NCI-H345 (cell line): ENCODE results near the gene TTC7B.

Experiments used
- DNase-seq: peaks from one replicate; lab custom pipeline; 2025; lab: John Stamatoyannopoulos, UW

The TTC7B gene

GRCh38 chr14:90804292-90805083 lies 11.7 kb downstream of the TTC7B start:
- DNase-seq = no peak

DNA sequence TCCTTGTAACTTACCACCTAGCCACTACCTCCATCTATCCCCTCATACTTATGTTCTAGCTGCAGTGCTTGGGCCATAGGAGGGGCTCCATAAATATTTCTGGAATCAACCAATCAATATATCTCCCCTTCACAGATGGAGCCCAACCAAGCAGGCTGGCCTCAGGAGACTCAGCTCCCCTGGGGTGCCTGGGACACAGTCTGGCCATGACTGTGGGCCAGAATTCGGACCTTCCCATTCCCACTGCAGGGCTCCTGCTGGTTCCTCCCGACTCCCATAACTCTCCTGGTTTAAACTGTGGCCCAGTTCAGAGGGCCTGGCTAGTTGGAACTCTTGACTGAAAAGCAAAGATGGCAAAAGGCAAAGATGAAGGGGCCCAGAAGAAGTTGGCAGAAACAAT lies 13.0 kb downstream of the TTC7B start:
- DNase-seq = no peak

DNA sequence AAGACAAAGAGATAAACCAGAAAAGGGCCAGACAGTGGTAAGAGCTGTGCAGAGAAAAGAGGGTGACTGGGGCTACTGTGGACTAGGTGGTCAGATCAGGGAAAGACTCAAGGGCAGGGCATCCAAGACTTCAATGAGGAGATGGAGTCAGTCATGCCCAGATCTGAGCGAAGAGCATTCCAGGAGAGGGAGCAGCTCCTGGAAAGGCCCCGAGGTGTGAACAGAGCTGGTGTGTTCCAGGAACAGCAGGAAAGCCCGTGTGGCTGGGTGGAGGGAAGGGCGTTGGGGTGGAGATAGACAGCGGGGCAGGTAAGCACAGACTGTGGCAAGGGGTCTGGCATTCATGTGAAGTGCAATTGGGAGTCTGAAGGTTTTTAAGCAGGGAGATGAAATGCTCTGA lies 16.8 kb downstream of the TTC7B start:
- DNase-seq = no peak

DNA sequence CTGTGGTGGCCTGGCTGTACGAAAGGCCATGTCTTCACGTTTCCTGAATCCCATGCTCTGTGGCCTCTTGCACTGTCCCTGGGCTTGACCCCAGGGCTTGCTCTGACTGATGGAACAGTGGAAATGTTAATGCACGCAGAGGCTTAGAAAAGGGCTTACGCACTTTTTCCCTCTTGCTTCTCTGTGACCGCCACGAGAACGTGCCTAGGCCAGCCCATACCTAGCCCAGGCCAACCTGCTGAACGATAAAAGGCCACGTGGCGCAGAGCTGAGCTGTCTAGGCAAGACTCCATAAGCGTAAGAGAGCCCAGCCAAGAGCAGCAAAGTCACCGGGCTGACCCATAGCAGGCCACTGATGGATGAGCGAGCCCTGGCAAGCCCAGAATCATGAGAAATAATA lies 18.3 kb downstream of the TTC7B start:
- no peak for DNase-seq

- no peak for DNase-seq
Measured at GRCh38 chr14:90797451-90797850, 18.8 kb downstream of the TTC7B start.

- DNase-seq = no peak
Measured at GRCh38 chr14:90796329-90796728, 19.9 kb downstream of the TTC7B start.

GRCh38 chr14:90795744-90796143 lies 20.5 kb downstream of the TTC7B start:
- DNase-seq = no peak

- no peak for DNase-seq
Measured at GRCh38 chr14:90791486-90791885, 24.7 kb downstream of the TTC7B start.

- DNase-seq = no peak
Measured at GRCh38 chr14:90788031-90788430, 28.2 kb downstream of the TTC7B start.

DNA sequence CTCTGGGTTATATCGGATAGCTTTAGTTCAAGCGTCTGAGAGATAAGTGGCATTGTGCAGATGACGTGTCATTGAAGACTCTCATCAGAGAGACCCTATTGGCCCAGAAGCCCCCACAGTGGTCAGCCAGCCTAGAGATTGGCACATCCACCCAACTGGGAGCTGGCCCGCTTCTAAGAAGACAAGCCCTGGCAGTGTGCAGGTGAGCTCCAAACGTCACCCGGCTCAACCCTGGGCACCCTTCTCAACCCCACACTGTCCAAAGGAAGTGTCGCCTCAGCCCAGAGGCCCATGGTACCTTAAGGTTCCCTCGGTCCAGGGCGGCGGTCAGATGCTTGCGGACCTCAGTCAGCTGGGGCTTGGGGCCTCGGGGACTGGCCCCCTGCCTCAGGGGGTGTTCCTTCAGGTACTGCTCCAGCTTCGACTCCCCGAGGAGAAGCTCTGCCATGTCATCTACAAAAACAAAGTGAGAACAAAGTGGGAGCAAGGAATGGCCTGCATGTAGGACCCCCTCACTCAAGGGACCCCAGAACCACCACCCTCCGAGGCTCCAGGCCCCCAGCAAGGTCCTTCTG lies 30.3 kb downstream of the TTC7B start:
- DNase-seq = no peak

GRCh38 chr14:90785471-90785870 lies 30.8 kb downstream of the TTC7B start:
- DNase-seq = no peak

DNA sequence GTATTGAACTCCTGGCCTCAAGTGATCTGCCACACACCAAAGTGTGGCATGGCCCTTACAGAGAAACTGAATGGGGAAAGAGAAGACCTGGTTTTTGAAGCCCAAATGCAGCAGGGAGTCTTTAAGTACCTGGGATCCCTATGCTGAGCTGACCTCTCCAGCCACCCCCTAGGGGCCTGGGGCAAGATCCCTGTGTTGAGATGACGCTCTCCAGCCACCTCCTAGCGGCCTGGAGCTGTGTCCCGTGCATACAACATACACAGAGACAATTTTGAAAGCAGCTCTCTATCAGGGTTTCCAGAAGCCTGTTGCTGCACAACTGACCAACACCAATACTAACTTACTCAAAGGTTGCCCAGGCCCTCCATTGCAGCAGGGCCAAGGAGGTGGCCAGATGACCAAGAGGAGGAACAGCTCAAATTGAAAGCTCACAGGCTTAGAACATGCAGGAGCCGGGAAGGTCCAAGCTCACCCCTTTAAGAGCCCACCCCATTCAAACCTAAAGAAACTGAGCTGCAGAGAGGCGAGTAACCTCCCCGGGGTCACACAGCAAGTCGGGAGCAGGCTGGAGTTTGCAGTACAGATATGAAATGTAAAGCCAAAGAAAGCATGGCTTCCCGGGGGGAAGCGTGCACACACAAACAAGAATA lies 31.5 kb downstream of the TTC7B start:
- DNase-seq = no peak

GRCh38 chr14:90783344-90783743 lies 32.9 kb downstream of the TTC7B start:
- DNase-seq = no peak

- DNase-seq = no peak
Measured at GRCh38 chr14:90782892-90783291, 33.3 kb downstream of the TTC7B start.

DNA sequence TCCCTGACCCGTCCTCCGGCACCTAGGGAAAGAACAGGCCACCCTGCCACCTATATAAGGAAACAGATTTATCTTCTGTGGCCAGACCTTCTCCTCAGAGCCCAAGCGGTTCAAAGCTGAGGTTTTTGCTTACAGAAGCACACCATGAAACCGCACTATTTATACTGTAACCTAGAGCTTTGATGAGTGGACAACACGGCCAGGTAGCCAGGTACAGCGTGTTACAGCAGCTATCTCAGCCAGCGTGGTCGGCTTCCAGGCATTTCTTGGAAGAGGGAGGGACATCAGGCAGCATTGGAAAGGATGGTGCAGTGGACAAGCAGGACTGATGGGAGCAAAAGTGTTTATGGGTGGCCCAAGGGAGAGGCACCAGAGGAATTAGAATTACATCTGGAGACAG lies 34.4 kb downstream of the TTC7B start:
- DNase-seq = no peak

DNA sequence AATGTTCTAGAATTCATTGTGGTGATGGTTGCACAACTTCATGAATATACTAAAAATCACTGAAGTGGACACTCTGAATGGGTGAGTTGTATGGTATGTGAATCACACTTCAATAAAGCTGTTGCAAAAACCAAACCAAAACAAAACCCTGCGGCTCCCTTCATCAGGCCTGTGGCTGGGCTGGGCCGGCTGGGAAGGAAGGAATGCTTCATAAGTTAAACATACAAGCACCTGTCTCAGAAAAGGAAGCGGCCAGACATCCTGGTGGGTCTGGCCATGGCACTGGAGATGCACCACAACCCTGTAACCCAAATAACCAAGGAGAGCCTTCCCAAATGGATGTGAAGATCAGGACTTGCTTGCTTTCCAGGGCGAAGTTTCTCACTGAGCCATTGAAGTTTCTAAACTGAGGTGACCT lies 34.9 kb downstream of the TTC7B start:
- no peak for DNase-seq

DNA sequence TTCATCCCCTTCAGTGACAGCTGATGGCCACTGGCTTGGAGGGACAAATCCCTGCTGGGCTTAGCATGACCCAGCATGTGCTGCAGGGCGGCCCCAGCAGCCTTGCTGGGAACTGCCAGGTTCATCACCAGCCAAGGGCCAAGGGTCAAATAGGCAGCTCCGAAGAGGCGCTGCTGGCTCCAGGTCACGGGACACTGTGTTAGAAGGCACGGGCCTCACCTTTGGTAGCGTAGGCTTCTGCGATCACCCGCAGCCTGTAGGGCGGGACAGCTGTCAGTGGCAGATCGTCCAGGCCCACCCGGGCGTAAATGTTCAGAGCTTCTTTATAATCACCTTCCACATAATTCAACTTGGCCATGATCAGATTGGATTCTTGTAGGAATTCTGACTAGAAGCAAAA lies 35.7 kb downstream of the TTC7B start:
- no peak for DNase-seq

DNA sequence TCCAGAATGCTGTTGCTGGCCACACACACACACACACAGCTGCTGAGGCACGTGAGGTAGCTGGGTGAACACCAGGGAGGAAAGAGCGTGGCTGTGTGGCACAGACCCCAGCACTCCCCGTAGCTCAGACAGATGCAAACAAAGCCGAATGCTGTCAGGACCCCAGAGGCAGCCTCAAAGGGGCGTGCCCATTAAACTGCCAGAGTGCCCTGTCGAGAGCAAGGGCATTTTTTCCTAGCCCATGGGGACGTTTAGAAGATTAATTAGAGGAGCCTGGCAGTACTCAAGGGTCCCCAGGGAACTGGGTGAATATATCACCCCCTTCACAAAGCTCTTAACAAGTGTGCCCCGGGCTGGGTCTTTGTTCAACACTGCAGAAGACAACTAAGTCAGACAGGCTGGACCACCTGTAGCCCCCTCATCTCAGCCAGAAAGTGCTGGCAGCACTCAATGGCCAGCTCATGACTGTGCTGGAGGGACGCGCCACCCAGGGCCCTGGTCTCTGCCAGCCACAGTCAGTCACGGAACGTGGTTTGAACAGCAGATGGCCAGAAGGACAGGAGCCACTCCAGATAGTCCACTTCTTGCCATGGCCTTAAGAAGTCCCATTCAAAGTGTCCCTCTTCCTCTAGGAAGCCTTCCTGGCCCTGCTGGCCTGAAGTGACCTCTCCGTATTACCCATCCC lies 37.5 kb downstream of the TTC7B start:
- DNase-seq = peak; percentile 44

GRCh38 chr14:90777830-90778485 lies 38.3 kb downstream of the TTC7B start:
- no peak for DNase-seq

- no peak for DNase-seq
Measured at GRCh38 chr14:90777358-90777757, 38.9 kb downstream of the TTC7B start.

DNA sequence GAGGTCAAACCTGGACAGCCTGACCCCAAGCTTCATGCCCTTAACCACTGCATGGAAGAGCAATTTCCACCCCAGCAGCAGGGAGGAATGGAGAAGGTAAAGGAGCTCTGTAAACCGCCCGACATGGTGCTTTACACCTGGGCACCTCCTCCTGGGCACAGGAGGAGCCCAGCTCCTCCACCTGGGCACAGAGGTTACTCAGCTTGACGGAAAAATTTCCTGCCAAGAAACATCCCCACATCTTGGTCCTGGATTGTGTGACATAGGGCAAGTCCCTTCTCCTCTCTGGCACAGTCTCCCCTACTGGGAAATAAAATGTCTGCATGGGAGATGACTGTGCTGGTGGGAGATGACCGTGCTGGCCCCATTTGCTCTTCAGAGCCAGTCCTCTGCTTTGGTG lies 40.8 kb downstream of the TTC7B start:
- DNase-seq = no peak

DNA sequence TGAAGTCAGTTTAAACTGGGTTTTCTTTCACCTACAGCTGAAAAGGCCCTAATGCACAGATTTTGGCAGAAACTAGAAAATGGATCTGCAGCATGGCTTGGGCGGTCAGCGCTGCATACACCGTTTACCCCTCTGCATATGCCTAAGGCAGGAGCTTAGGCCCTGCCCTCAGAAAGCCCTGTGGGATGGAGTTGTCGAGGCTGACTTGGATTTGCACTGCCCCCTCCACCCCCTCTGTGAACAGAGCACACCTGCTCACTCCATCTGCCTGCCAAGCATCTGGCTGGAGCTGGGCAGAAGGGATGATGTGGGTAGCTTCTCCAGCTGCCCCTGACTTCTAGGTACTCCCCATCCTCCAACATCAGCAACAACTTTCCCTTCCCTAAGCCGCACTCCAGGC lies 41.9 kb downstream of the TTC7B start:
- no peak for DNase-seq
